NT2/D1 (cell line): ENCODE results near the gene ALMS1.

Experiments used
- SUZ12 ChIP-seq: IDR thresholded peaks from 2 replicates; pipeline ENCODE4 v1.6.1; 2011; ENCODE audit not compliant: insufficient read length, insufficient read depth; ENCODE audit errors: extremely low read depth
- YY1 ChIP-seq: IDR thresholded peaks from 2 replicates; pipeline ENCODE4 v1.6.1; 2011; ENCODE audit not compliant: insufficient read length, insufficient read depth
- ZNF274 ChIP-seq: IDR thresholded peaks from 2 replicates; pipeline ENCODE4 v1.6.1; 2011; ENCODE audit warnings: mild to moderate bottlenecking, low read depth, low read length

- TF ChIP-seq SUZ12 (no peak), YY1 (no peak), ZNF274 (no peak)
Measured at GRCh38 chr2:73640511-73640911, 254.9 kb downstream of the ALMS1 start.
